ENCODE results near the gene PCLO.

PCLO gene

DNA sequence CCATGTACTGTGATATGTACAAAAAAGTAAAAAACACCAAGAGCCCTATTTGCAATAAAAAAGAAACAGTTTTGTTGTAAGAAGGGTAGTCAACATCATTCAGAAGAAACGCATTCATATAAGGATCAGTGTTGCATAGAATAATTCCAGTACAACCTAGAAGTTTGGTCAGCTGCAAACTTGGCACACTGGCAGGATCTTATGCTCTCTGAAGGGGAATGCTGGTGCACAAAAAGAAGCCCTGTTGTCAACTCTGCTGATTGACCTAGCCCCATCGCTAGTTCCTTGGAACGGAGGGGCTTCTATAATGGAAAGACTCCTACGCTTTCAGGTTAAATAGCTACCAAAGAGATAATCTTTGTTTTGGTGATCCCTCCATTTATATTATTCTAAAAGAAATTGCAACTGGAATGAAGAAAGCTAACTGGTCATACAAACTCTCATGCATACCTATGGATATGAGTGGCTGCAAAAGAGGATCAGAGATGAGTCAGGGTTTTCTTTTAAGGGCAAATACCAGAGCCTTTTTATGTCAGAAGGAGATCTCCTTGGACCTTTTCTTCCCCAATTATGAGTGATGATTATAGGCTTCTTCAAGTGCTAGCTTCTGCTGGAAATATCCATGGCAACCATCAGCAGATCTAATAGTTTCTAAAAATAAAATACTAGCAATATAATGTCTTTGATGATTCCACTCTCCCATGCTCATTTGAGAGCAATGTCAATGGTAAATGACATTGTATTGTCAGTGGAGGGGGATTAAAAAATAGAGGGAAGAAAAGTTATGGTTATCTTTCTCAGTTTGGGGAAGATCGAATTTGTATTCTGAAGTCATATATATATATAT is 406.8 kb downstream of the PCLO start:
- TF ChIP-seq, protein P1, sequence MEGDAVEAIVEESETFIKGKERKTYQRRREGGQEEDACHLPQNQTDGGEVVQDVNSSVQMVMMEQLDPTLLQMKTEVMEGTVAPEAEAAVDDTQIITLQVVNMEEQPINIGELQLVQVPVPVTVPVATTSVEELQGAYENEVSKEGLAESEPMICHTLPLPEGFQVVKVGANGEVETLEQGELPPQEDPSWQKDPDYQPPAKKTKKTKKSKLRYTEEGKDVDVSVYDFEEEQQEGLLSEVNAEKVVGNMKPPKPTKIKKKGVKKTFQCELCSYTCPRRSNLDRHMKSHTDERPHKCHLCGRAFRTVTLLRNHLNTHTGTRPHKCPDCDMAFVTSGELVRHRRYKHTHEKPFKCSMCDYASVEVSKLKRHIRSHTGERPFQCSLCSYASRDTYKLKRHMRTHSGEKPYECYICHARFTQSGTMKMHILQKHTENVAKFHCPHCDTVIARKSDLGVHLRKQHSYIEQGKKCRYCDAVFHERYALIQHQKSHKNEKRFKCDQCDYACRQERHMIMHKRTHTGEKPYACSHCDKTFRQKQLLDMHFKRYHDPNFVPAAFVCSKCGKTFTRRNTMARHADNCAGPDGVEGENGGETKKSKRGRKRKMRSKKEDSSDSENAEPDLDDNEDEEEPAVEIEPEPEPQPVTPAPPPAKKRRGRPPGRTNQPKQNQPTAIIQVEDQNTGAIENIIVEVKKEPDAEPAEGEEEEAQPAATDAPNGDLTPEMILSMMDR (conservative IDR thresholded peaks at IDR 0.05; ENCODE audit: low read depth, low read length), result no peak
- peak; percentile 73 for DNase-seq (ENCODE audit: low read depth)
- no peak overlapping the region for H3K4me3 ChIP-seq (ENCODE audit: low read depth, low read length)

DNA sequence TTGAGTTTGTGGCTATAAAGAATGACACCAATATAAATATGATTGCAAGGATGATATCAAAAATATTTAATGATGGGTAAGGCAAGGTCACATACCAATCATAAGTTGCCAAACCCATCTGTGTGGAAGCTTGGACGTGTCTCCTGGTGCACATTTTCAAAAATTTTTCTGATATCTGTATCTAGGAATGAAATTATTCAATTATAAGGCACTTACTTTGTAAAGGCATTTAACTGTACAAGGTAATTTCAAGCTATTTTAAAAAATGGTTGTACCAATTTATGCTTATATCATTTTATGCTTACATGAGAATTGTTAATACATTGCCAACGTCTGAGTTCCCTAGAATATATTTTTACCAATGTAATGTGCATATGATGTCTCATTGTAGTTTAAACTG is 412.7 kb downstream of the PCLO start:
- DNase-seq (ENCODE audit: low read depth), result no peak
- TF ChIP-seq, protein P1 (conservative IDR thresholded peaks at IDR 0.05; ENCODE audit: low read depth, low read length), result no peak
- no peak overlapping the region for H3K4me3 ChIP-seq (ENCODE audit: low read depth, low read length)

DNA sequence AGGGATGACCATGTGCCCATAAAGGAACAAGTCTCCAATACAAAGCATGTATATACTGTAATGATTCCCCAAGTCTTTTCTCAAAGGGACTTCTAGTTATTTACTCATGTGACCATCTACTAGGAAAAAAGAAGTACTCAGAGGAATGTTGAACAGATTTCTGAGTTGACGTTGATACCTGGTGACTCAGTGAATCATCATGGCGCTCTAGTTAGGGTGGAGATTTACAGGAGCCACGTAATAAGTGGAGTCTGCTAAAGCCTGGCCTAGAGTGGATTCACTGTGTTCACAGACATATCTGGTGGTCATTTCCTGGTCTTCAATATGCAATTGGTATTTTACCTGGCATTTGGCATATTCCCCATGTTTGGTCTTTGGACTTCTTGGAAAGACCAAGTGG is 416.9 kb downstream of the PCLO start:
- H3K4me3 ChIP-seq (ENCODE audit: low read depth, low read length), result no peak overlapping the region
- TF ChIP-seq, protein P1 (conservative IDR thresholded peaks at IDR 0.05; ENCODE audit: low read depth, low read length), result no peak
- no peak for DNase-seq (ENCODE audit: low read depth)

DNA sequence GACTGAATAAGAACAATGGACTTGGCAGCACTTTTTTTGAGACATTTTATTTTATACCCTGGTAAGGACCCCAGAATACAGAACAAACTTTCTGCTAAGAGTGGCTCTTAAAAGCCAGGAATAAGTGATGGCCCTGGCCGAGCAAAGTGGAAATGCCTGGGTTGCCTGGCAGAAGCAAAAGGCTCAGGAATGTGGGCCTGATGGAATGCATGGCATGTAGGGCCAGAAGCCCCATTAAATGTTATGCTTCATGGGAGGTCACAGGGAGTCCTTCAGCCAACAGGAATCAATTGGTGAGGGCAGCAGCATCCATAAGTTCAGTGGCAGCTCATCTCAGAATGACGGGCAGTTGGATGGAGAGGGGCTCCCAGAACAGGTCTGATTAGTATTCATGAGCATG is 417.6 kb downstream of the PCLO start:
- H3K4me3 ChIP-seq (ENCODE audit: low read depth, low read length), result no peak overlapping the region
- TF ChIP-seq, protein P1 (conservative IDR thresholded peaks at IDR 0.05; ENCODE audit: low read depth, low read length), result no peak
- peak; percentile 37 for DNase-seq (ENCODE audit: low read depth)

DNA sequence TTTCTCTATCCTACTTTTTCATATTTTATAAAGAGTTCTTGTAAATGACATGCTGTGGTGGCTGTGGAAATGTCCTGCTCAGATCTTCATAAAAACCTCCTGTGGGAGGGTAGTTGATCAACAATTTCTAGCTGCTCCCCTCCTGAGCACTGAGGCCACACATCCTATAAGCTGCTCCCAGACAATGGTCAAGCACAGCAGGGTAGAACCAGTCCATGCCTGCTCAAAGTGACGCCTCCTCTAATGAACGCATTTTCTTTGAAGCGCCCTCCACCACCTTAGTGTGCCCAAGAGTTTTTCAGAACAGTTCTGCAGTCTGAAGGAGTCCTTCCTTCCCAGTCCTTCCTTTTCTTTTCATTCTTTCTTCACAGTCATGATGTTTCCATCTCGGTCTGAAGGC is 420.5 kb downstream of the PCLO start:
- DNase-seq (ENCODE audit: low read depth), result no peak
- H3K4me3 ChIP-seq (ENCODE audit: low read depth, low read length), result no peak overlapping the region

DNA sequence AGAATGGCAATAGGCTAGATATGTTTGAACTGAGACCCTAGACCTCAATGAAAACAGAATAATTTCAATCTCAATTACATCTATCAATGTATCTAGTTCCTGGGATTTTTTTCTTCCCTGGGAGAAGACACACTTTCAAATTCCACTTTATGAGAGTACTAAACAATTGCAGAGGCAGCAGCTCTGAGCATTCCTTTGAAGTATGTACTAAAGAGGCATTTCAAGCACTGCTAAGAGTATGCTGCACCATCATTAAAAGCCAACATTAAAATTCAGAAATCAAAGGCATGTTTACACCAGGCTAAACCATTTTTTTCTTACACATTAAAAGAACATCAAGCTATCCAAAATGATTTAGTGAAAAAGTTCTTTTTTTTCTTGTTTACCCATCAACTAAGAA is 421.2 kb downstream of the PCLO start:
- TF ChIP-seq, protein P1 (conservative IDR thresholded peaks at IDR 0.05; ENCODE audit: low read depth, low read length), result no peak
- H3K4me3 ChIP-seq (ENCODE audit: low read depth, low read length), result no peak overlapping the region
- peak; percentile 12 for DNase-seq (ENCODE audit: low read depth)

More for the DNA sequence above, 420.5 kb downstream of the PCLO start:
- TF ChIP-seq, protein P1 (conservative IDR thresholded peaks at IDR 0.05; ENCODE audit: low read depth, low read length), result no peak
